Mammary epithelial cell (primary cell): ENCODE results near the gene SKA2.
"Not testable (repeated sequence)": the region's sequence is repeated elsewhere in the genome, so short reads cannot be mapped to it uniquely, and the experiment has no call there.

Source experiments
- EZH2 ChIP-seq: IDR thresholded peaks from 2 replicates; pipeline ENCODE4 v1.6.1; 2012; ENCODE audit warnings: low read length, inconsistent platforms, borderline replicate concordance
- TF ChIP-seq, protein P1 (sequence below), 2 donors: IDR thresholded peaks in 1 of 2; conservative IDR thresholded peaks in 1 of 2; 2 replicates each; pipeline ENCODE4 v1.5.1; 2011 to 2012; ENCODE audit warnings: inconsistent platforms in 2 of 2, low read length in 2 of 2, mild to moderate bottlenecking in 2 of 2, control low read depth in 1 of 2, low read depth in 1 of 2; ENCODE audit not compliant: insufficient read depth in 1 of 2; ENCODE audit errors: extremely low read depth in 1 of 2

- TF ChIP-seq, protein P1, sequence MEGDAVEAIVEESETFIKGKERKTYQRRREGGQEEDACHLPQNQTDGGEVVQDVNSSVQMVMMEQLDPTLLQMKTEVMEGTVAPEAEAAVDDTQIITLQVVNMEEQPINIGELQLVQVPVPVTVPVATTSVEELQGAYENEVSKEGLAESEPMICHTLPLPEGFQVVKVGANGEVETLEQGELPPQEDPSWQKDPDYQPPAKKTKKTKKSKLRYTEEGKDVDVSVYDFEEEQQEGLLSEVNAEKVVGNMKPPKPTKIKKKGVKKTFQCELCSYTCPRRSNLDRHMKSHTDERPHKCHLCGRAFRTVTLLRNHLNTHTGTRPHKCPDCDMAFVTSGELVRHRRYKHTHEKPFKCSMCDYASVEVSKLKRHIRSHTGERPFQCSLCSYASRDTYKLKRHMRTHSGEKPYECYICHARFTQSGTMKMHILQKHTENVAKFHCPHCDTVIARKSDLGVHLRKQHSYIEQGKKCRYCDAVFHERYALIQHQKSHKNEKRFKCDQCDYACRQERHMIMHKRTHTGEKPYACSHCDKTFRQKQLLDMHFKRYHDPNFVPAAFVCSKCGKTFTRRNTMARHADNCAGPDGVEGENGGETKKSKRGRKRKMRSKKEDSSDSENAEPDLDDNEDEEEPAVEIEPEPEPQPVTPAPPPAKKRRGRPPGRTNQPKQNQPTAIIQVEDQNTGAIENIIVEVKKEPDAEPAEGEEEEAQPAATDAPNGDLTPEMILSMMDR (conservative IDR thresholded peaks at IDR 0.05 in 1 of 2, IDR thresholded peaks at IDR 0.05 in 1 of 2; ENCODE audit: extremely low read depth in 1 of 2, insufficient read depth in 1 of 2, low read depth in 1 of 2, low read length in 2 of 2): not testable (repeated sequence)
- not testable (repeated sequence) for TF ChIP-seq EZH2
Observed at GRCh38 chr17:59090593-59090992, 64.4 kb downstream of the SKA2 start.
